HepG2 (cell line): Measurements from ENCODE around the gene HAGHL. TPM values are rescaled to one million over a fixed set of nuclear protein-coding genes. Genes with fewer than 3 reads are reported as not detected.

Experiments
- E2F5 ChIP-seq: sonication (generic); formaldehyde crosslinking; conservative IDR thresholded peaks from 2 replicates; pipeline ENCODE4 v1.4.0; 2020; ENCODE audit warnings: missing genetic modification reagents
- NCOA1 ChIP-seq: sonication (generic); formaldehyde crosslinking; IDR thresholded peaks from 2 replicates; pipeline ENCODE4 v1.9.0; 2021; ENCODE audit warnings: missing genetic modification reagents
- NCOA2 ChIP-seq: sonication (generic); formaldehyde crosslinking; IDR thresholded peaks from 2 replicates; pipeline ENCODE4 v1.8.0; 2022; ENCODE audit warnings: inconsistent platforms
- NR2F6 ChIP-seq, 2 experiments: IDR thresholded peaks; 2 replicates each; pipeline ENCODE4 v1.6.1; 2016; ENCODE audit warnings: antibody characterized with exemption in 1 of 2, mild to moderate bottlenecking in 1 of 2
- POLR2A ChIP-seq, 2 experiments: IDR thresholded peaks; 2 replicates each; pipeline ENCODE4 v1.6.1; 2011; ENCODE audit warnings: low read depth in 2 of 2, low read length in 2 of 2, mild to moderate bottlenecking in 1 of 2, moderate library complexity in 1 of 2; ENCODE audit not compliant: insufficient read depth in 1 of 2
- ZNF12 ChIP-seq: sonication (generic); formaldehyde crosslinking; IDR thresholded peaks from 2 replicates; pipeline ENCODE4 v1.5.0; 2020; ENCODE audit warnings: missing genetic modification reagents
- ZNF234 ChIP-seq: sonication (generic); formaldehyde crosslinking; conservative IDR thresholded peaks from 2 replicates; pipeline ENCODE4 v1.5.1; 2020; ENCODE audit warnings: mild to moderate bottlenecking, missing genetic modification reagents
- ZNF264 ChIP-seq: sonication (generic); formaldehyde crosslinking; IDR thresholded peaks from 2 replicates; pipeline ENCODE4 v1.4.0; 2020; ENCODE audit warnings: missing genetic modification reagents
- ZNF362 ChIP-seq: sonication (generic); formaldehyde crosslinking; IDR thresholded peaks from 2 replicates; pipeline ENCODE4 v1.4.0; 2020; ENCODE audit warnings: missing genetic modification reagents, mild to moderate bottlenecking, borderline replicate concordance
- ZNF558 ChIP-seq: sonication (generic); formaldehyde crosslinking; IDR thresholded peaks from 2 replicates; pipeline ENCODE4 v1.9.0; 2022; ENCODE audit warnings: mild to moderate bottlenecking, missing genetic modification reagents, borderline replicate concordance
- ZNF569 ChIP-seq: sonication (generic); formaldehyde crosslinking; IDR thresholded peaks from 2 replicates; pipeline ENCODE4 v1.5.0; 2020; ENCODE audit warnings: mild to moderate bottlenecking, missing genetic modification reagents, moderate library complexity, borderline replicate concordance
- ZNF616 ChIP-seq: sonication (generic); formaldehyde crosslinking; IDR thresholded peaks from 2 replicates; pipeline ENCODE4 v1.5.0; 2020; ENCODE audit warnings: low read depth, mild to moderate bottlenecking, missing genetic modification reagents
- ZNF720 ChIP-seq: sonication (generic); formaldehyde crosslinking; IDR thresholded peaks from 2 replicates; pipeline ENCODE4 v1.4.0; 2020; ENCODE audit warnings: missing genetic modification reagents
- ZNF883 ChIP-seq: sonication (generic); formaldehyde crosslinking; IDR thresholded peaks from 2 replicates; pipeline ENCODE4 v1.5.1; 2020; ENCODE audit warnings: mild to moderate bottlenecking, missing genetic modification reagents; ENCODE audit errors: not compliant biosample characterization
- polyA plus RNA-seq, 8 experiments: library from polyadenylated mRNA; depleted of rRNA in 3 of 8; stranded (reverse) in 7 of 8; unstranded in 1 of 8; fragments of >200 nt; fragmentation: Illumina TruSeq in 4 of 8; extraction: Trizol in 4 of 8; gene quantifications; 2 replicates each; pipeline versions ENCODE4 v1.2.1 to v1.2.3, GENCODE V29; 2011 to 2016; ENCODE audit warnings: low read depth in 4 of 8, missing spikeins in 1 of 8, mixed read lengths in 1 of 8; ENCODE audit not compliant: insufficient read depth in 1 of 8
- total RNA-seq, 5 experiments: library from RNA; depleted of rRNA; stranded (reverse); fragments of >200 nt; fragmentation: Illumina TruSeq; extraction: Trizol; gene quantifications; 2 replicates each; pipeline ENCODE4 v1.2.3, GENCODE V29; 2016; ENCODE audit warnings: low read depth in 1 of 5
- TF ChIP-seq, protein P1 (sequence below): sonication (generic); formaldehyde crosslinking; IDR thresholded peaks from 2 replicates; pipeline ENCODE4 v1.4.0; 2020; ENCODE audit warnings: missing genetic modification reagents, borderline replicate concordance
- TF ChIP-seq, protein P2 (sequence below): sonication (generic); formaldehyde crosslinking; IDR thresholded peaks from 2 replicates; pipeline ENCODE4 v1.4.0; 2020; ENCODE audit warnings: missing genetic modification reagents
- TF ChIP-seq, protein P3 (sequence below): sonication (generic); formaldehyde crosslinking; IDR thresholded peaks from 2 replicates; pipeline ENCODE4 v1.4.0; 2020; ENCODE audit warnings: missing genetic modification reagents
- TF ChIP-seq, protein P4 (sequence below): sonication (generic); formaldehyde crosslinking; IDR thresholded peaks from 2 replicates; pipeline ENCODE4 v1.5.1; 2020; ENCODE audit warnings: mild to moderate bottlenecking, missing genetic modification reagents, borderline replicate concordance

Gene HAGHL
- total and polyA plus RNA-seq, 2 of the 13 experiments (the other 11 are each of a cell fraction or from before 2014, with no cell fraction given), result 3.4 to 8.4 TPM

DNA sequence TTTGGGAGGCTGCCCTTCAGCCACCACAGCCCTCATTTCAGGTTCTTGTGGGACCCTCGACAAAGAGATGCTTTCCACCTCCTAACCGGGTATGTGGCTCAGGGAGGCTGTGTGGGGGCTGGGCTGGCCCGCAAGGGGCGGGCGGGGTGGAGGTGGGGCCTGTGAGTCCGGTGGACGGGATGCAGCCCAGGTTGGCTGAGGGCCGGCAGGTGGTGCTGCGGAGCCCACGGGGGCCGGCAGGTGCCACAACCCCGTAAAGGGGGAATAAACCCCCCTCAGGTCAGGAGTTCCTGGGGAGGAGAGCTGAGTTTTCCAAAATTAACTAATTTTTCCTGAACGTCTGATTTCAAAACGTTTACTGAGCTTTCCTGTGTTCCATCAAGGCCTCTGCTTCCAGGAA is 18.8 kb downstream of the HAGHL start (continued):
- TF ChIP-seq NCOA2 (CRISPR knock-in tag) (no peak), NCOA1 (CRISPR knock-in tag) (no peak), ZNF234 (CRISPR knock-in tag) (no peak), ZNF362 (CRISPR knock-in tag) (no peak), ZNF264 (CRISPR knock-in tag) (no peak), ZNF569 (no peak), E2F5 (CRISPR knock-in tag) (no peak), POLR2A (IDR thresholded peaks at IDR 0.05; ENCODE audit: insufficient read depth in 1 of 2, low read depth in 2 of 2, low read length in 2 of 2) (no peak), ZNF616 (CRISPR knock-in tag) (no peak), ZNF558 (CRISPR knock-in tag) (no peak), NR2F6 (IDR thresholded peaks at IDR 0.05) (no peak), NR2F6 (CRISPR knock-in tag; IDR thresholded peaks at IDR 0.05) (no peak), ZNF883 (CRISPR knock-in tag) (no peak), ZNF12 (CRISPR knock-in tag) (no peak), ZNF720 (CRISPR knock-in tag) (no peak)
- TF ChIP-seq, protein P1, sequence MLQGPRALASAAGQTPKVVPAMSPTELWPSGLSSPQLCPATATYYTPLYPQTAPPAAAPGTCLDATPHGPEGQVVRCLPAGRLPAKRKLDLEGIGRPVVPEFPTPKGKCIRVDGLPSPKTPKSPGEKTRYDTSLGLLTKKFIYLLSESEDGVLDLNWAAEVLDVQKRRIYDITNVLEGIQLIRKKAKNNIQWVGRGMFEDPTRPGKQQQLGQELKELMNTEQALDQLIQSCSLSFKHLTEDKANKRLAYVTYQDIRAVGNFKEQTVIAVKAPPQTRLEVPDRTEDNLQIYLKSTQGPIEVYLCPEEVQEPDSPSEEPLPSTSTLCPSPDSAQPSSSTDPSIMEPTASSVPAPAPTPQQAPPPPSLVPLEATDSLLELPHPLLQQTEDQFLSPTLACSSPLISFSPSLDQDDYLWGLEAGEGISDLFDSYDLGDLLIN (CRISPR knock-in tag), result no peak
- TF ChIP-seq, protein P2, sequence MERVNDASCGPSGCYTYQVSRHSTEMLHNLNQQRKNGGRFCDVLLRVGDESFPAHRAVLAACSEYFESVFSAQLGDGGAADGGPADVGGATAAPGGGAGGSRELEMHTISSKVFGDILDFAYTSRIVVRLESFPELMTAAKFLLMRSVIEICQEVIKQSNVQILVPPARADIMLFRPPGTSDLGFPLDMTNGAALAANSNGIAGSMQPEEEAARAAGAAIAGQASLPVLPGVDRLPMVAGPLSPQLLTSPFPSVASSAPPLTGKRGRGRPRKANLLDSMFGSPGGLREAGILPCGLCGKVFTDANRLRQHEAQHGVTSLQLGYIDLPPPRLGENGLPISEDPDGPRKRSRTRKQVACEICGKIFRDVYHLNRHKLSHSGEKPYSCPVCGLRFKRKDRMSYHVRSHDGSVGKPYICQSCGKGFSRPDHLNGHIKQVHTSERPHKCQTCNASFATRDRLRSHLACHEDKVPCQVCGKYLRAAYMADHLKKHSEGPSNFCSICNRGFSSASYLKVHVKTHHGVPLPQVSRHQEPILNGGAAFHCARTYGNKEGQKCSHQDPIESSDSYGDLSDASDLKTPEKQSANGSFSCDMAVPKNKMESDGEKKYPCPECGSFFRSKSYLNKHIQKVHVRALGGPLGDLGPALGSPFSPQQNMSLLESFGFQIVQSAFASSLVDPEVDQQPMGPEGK (CRISPR knock-in tag), result peak; percentile 73; the same call in 1 of the 2 replicates
- TF ChIP-seq, protein P3, sequence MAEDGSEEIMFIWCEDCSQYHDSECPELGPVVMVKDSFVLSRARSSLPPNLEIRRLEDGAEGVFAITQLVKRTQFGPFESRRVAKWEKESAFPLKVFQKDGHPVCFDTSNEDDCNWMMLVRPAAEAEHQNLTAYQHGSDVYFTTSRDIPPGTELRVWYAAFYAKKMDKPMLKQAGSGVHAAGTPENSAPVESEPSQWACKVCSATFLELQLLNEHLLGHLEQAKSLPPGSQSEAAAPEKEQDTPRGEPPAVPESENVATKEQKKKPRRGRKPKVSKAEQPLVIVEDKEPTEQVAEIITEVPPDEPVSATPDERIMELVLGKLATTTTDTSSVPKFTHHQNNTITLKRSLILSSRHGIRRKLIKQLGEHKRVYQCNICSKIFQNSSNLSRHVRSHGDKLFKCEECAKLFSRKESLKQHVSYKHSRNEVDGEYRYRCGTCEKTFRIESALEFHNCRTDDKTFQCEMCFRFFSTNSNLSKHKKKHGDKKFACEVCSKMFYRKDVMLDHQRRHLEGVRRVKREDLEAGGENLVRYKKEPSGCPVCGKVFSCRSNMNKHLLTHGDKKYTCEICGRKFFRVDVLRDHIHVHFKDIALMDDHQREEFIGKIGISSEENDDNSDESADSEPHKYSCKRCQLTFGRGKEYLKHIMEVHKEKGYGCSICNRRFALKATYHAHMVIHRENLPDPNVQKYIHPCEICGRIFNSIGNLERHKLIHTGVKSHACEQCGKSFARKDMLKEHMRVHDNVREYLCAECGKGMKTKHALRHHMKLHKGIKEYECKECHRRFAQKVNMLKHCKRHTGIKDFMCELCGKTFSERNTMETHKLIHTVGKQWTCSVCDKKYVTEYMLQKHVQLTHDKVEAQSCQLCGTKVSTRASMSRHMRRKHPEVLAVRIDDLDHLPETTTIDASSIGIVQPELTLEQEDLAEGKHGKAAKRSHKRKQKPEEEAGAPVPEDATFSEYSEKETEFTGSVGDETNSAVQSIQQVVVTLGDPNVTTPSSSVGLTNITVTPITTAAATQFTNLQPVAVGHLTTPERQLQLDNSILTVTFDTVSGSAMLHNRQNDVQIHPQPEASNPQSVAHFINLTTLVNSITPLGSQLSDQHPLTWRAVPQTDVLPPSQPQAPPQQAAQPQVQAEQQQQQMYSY, result peak; percentile 67
- TF ChIP-seq, protein P4, sequence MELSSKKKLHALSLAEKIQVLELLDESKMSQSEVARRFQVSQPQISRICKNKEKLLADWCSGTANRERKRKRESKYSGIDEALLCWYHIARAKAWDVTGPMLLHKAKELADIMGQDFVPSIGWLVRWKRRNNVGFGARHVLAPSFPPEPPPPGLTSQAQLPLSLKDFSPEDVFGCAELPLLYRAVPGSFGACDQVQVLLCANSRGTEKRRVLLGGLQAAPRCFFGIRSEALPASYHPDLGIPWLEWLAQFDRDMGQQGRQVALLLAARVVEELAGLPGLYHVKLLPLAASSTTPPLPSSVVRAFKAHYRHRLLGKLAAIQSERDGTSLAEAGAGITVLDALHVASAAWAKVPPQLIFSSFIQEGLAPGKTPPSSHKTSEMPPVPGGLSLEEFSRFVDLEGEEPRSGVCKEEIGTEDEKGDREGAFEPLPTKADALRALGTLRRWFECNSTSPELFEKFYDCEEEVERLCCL (CRISPR knock-in tag), result no peak
